ENCODE data around the gene SLC25A45.

DNA sequence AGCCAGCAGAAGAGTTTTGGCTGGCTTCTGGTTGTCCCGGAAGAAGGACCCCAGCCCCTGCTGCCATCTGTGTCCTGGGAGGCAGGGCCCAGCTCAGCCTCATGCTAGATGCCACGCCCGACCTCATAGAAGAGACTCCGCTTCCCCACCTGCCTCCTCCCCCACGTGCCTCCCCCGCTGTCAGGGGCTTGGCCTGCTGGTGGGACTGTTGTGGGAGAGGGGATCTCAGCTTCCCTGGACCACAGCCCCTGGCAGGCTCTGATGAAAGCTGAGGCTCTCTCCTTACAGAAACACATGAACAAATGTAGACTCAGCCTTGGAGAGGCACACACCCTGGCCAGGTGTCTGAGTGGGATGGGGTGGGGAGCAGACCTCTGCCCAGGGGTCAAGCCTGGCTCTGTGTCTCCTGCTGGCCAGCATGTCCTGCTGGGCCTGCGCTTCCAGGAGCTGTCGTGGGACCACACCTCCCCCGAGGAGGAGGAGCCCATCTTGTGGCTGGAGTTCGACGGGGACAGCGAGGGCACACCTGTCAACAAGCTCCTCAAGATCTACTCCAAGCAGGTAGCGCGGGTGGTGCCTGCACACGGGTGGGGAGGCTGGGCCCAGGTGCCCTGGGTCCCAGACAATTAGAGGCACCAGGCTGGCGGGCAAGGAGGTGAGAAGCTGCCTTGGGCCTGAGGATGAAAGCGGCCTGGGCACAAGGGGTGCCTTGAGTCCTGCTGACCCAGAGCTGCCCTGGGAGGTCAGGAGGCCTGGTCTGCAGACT, 18.0 kb upstream of the SLC25A45 start:
- TF ChIP-seq, protein P1, sequence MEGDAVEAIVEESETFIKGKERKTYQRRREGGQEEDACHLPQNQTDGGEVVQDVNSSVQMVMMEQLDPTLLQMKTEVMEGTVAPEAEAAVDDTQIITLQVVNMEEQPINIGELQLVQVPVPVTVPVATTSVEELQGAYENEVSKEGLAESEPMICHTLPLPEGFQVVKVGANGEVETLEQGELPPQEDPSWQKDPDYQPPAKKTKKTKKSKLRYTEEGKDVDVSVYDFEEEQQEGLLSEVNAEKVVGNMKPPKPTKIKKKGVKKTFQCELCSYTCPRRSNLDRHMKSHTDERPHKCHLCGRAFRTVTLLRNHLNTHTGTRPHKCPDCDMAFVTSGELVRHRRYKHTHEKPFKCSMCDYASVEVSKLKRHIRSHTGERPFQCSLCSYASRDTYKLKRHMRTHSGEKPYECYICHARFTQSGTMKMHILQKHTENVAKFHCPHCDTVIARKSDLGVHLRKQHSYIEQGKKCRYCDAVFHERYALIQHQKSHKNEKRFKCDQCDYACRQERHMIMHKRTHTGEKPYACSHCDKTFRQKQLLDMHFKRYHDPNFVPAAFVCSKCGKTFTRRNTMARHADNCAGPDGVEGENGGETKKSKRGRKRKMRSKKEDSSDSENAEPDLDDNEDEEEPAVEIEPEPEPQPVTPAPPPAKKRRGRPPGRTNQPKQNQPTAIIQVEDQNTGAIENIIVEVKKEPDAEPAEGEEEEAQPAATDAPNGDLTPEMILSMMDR (conservative IDR thresholded peaks at IDR 0.05; ENCODE audit: low read depth, low read length) = no peak
- no peak for TF ChIP-seq BHLHE40 (IDR thresholded peaks at IDR 0.05; ENCODE audit: low read depth, low read length)
- TF ChIP-seq, protein P2, sequence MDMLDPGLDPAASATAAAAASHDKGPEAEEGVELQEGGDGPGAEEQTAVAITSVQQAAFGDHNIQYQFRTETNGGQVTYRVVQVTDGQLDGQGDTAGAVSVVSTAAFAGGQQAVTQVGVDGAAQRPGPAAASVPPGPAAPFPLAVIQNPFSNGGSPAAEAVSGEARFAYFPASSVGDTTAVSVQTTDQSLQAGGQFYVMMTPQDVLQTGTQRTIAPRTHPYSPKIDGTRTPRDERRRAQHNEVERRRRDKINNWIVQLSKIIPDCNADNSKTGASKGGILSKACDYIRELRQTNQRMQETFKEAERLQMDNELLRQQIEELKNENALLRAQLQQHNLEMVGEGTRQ (IDR thresholded peaks at IDR 0.05; ENCODE audit: low read depth, low read length) = no peak
- no peak for TF ChIP-seq MXI1 (IDR thresholded peaks at IDR 0.05; ENCODE audit: borderline replicate concordance, low read depth, low read length)
- TF ChIP-seq CHD1 (IDR thresholded peaks at IDR 0.05; ENCODE audit: low read depth, low read length) = no peak
- TF ChIP-seq SMC3 (IDR thresholded peaks at IDR 0.05; ENCODE audit: low read depth, low read length) = no peak
- no peak for TF ChIP-seq FOS (IDR thresholded peaks at IDR 0.05; ENCODE audit: low read depth, low read length)
- TF ChIP-seq RAD21 (IDR thresholded peaks at IDR 0.05; ENCODE audit: low read length) = no peak
- TF ChIP-seq POLR2A (IDR thresholded peaks at IDR 0.05; ENCODE audit: low read depth, low read length) = no peak
- no peak for TF ChIP-seq MAZ (IDR thresholded peaks at IDR 0.05; ENCODE audit: borderline replicate concordance, low read depth, low read length)
- TF ChIP-seq RCOR1 (IDR thresholded peaks at IDR 0.05; ENCODE audit: insufficient replicate concordance, low read length) = no peak
